HepG2 (cell line): Measurements from ENCODE around the gene ZPR1. TPM values are rescaled to one million over a fixed set of nuclear protein-coding genes. Genes with fewer than 3 reads are reported as not detected.

Experiments
- ARNTL ChIP-seq: sonication (generic); formaldehyde crosslinking; IDR thresholded peaks from 2 replicates; pipeline ENCODE4 v1.4.0; 2020; ENCODE audit warnings: mild to moderate bottlenecking, missing genetic modification reagents
- CAMTA2 ChIP-seq: sonication (generic); formaldehyde crosslinking; IDR thresholded peaks from 2 replicates; pipeline ENCODE4 v1.4.0; 2020; ENCODE audit warnings: mild to moderate bottlenecking, missing genetic modification reagents, borderline replicate concordance
- DPF2 ChIP-seq: sonication (generic); formaldehyde crosslinking; IDR thresholded peaks from 2 replicates; pipeline ENCODE4 v1.4.0; 2020; ENCODE audit warnings: mild to moderate bottlenecking, low read depth, missing genetic modification reagents, borderline replicate concordance
- NCOA2 ChIP-seq: sonication (generic); formaldehyde crosslinking; IDR thresholded peaks from 2 replicates; pipeline ENCODE4 v1.8.0; 2022; ENCODE audit warnings: inconsistent platforms
- NR2F2 ChIP-seq: IDR thresholded peaks from 2 replicates; pipeline ENCODE4 v1.6.1; 2012; ENCODE audit warnings: low read depth, inconsistent platforms, borderline replicate concordance
- RBAK ChIP-seq: sonication (generic); formaldehyde crosslinking; IDR thresholded peaks from 2 replicates; pipeline ENCODE4 v1.5.1; 2020; ENCODE audit warnings: mild to moderate bottlenecking, missing genetic modification reagents
- STAT5B ChIP-seq: sonication (generic); formaldehyde crosslinking; IDR thresholded peaks from 2 replicates; pipeline ENCODE4 v1.4.0; 2020; ENCODE audit warnings: missing genetic modification reagents
- TP53 ChIP-seq: sonication (generic); formaldehyde crosslinking; conservative IDR thresholded peaks from 2 replicates; pipeline ENCODE4 v1.4.0; 2020; ENCODE audit warnings: missing genetic modification reagents
- ZFYVE20 ChIP-seq: sonication (generic); formaldehyde crosslinking; IDR thresholded peaks from 2 replicates; pipeline ENCODE4 v1.8.0; 2023; ENCODE audit warnings: low read depth, mild to moderate bottlenecking, moderate library complexity, missing genetic modification reagents, borderline replicate concordance
- ZKSCAN8 ChIP-seq: IDR thresholded peaks from 2 replicates; pipeline ENCODE4 v1.6.1; 2016; ENCODE audit warnings: borderline replicate concordance, missing genetic modification reagents, missing compliant biosample characterization
- ZNF549 ChIP-seq: sonication (generic); formaldehyde crosslinking; IDR thresholded peaks from 2 replicates; pipeline ENCODE4 v1.5.0; 2020; ENCODE audit warnings: missing genetic modification reagents
- ZNF816 ChIP-seq: sonication (generic); formaldehyde crosslinking; IDR thresholded peaks from 2 replicates; pipeline ENCODE4 v1.8.0; 2022; ENCODE audit warnings: missing genetic modification reagents, mild to moderate bottlenecking, borderline replicate concordance
- polyA plus RNA-seq, 8 experiments: library from polyadenylated mRNA; depleted of rRNA in 3 of 8; stranded (reverse) in 7 of 8; unstranded in 1 of 8; fragments of >200 nt; fragmentation: Illumina TruSeq in 4 of 8; extraction: Trizol in 4 of 8; gene quantifications; 2 replicates each; pipeline versions ENCODE4 v1.2.1 to v1.2.3, GENCODE V29; 2011 to 2016; ENCODE audit warnings: low read depth in 4 of 8, missing spikeins in 1 of 8, mixed read lengths in 1 of 8; ENCODE audit not compliant: insufficient read depth in 1 of 8
- total RNA-seq, 5 experiments: library from RNA; depleted of rRNA; stranded (reverse); fragments of >200 nt; fragmentation: Illumina TruSeq; extraction: Trizol; gene quantifications; 2 replicates each; pipeline ENCODE4 v1.2.3, GENCODE V29; 2016; ENCODE audit warnings: low read depth in 1 of 5
- TF ChIP-seq, protein P1 (sequence below): sonication (generic); formaldehyde crosslinking; IDR thresholded peaks from 2 replicates; pipeline ENCODE4 v1.9.0; 2021; ENCODE audit warnings: missing genetic modification reagents, mild to moderate bottlenecking, borderline replicate concordance
- TF ChIP-seq, protein P2 (sequence below): sonication (generic); formaldehyde crosslinking; IDR thresholded peaks from 2 replicates; pipeline ENCODE4 v1.8.0; 2022; ENCODE audit warnings: mild to moderate bottlenecking, missing genetic modification reagents; ENCODE audit not compliant: insufficient replicate concordance
- TF ChIP-seq, protein P3 (sequence below): sonication (generic); formaldehyde crosslinking; IDR thresholded peaks from 2 replicates; pipeline ENCODE4 v1.5.0; 2020; ENCODE audit warnings: missing genetic modification reagents
- TF ChIP-seq, protein P4 (sequence below): sonication (generic); formaldehyde crosslinking; IDR thresholded peaks from 2 replicates; pipeline ENCODE4 v1.5.0; 2020; ENCODE audit warnings: mild to moderate bottlenecking, missing genetic modification reagents
- TF ChIP-seq, protein P5 (sequence below): sonication (generic); formaldehyde crosslinking; IDR thresholded peaks from 2 replicates; pipeline ENCODE4 v1.4.0; 2020; ENCODE audit warnings: missing genetic modification reagents
- TF ChIP-seq, protein P6 (sequence below): sonication (generic); formaldehyde crosslinking; IDR thresholded peaks from 2 replicates; pipeline ENCODE4 v1.5.1; 2020; ENCODE audit warnings: missing genetic modification reagents, mild to moderate bottlenecking, borderline replicate concordance

The ZPR1 gene
- total and polyA plus RNA-seq, 2 of the 13 experiments (the other 11 are each of a cell fraction or from before 2014, with no cell fraction given): 40.0 to 79.3 TPM

DNA sequence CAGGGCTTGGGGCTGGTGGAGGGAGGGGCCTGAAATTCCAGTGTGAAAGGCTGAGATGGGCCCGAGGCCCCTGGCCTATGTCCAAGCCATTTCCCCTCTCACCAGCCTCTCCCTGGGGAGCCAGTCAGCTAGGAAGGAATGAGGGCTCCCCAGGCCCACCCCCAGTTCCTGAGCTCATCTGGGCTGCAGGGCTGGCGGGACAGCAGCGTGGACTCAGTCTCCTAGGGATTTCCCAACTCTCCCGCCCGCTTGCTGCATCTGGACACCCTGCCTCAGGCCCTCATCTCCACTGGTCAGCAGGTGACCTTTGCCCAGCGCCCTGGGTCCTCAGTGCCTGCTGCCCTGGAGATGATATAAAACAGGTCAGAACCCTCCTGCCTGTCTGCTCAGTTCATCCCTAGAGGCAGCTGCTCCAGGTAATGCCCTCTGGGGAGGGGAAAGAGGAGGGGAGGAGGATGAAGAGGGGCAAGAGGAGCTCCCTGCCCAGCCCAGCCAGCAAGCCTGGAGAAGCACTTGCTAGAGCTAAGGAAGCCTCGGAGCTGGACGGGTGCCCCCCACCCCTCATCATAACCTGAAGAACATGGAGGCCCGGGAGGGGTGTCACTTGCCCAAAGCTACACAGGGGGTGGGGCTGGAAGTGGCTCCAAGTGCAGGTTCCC, 41.8 kb upstream of the ZPR1 start, which contains the start of gene APOC3 (continued):
- TF ChIP-seq CAMTA2 (peak; percentile 90; the same call in 1 of the 2 replicates), NCOA2 (CRISPR knock-in tag) (peak; percentile 64), NR2F2 (no peak), ZKSCAN8 (CRISPR knock-in tag) (no peak; the same call in 1 of the 2 replicates), ZNF816 (CRISPR knock-in tag) (0 out of 2 replicates have a peak, but pooled peaks have one; percentile 20), ZNF549 (CRISPR knock-in tag) (no peak), RBAK (CRISPR knock-in tag) (0 out of 2 replicates have a peak, but pooled peaks have one; percentile 48), TP53 (CRISPR knock-in tag) (0 out of 2 replicates have a peak, but pooled peaks have one; percentile 14), ZFYVE20 (CRISPR knock-in tag) (no peak), ARNTL (CRISPR knock-in tag) (peak; percentile 85), DPF2 (CRISPR knock-in tag) (peak; percentile 59), STAT5B (CRISPR knock-in tag) (no peak)
- TF ChIP-seq, protein P1, sequence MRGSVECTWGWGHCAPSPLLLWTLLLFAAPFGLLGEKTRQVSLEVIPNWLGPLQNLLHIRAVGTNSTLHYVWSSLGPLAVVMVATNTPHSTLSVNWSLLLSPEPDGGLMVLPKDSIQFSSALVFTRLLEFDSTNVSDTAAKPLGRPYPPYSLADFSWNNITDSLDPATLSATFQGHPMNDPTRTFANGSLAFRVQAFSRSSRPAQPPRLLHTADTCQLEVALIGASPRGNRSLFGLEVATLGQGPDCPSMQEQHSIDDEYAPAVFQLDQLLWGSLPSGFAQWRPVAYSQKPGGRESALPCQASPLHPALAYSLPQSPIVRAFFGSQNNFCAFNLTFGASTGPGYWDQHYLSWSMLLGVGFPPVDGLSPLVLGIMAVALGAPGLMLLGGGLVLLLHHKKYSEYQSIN (CRISPR knock-in tag): no peak
- TF ChIP-seq, protein P2, sequence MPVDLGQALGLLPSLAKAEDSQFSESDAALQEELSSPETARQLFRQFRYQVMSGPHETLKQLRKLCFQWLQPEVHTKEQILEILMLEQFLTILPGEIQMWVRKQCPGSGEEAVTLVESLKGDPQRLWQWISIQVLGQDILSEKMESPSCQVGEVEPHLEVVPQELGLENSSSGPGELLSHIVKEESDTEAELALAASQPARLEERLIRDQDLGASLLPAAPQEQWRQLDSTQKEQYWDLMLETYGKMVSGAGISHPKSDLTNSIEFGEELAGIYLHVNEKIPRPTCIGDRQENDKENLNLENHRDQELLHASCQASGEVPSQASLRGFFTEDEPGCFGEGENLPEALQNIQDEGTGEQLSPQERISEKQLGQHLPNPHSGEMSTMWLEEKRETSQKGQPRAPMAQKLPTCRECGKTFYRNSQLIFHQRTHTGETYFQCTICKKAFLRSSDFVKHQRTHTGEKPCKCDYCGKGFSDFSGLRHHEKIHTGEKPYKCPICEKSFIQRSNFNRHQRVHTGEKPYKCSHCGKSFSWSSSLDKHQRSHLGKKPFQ (CRISPR knock-in tag): peak; percentile 88
- TF ChIP-seq, protein P3, sequence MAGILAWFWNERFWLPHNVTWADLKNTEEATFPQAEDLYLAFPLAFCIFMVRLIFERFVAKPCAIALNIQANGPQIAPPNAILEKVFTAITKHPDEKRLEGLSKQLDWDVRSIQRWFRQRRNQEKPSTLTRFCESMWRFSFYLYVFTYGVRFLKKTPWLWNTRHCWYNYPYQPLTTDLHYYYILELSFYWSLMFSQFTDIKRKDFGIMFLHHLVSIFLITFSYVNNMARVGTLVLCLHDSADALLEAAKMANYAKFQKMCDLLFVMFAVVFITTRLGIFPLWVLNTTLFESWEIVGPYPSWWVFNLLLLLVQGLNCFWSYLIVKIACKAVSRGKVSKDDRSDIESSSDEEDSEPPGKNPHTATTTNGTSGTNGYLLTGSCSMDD (CRISPR knock-in tag): no peak
- TF ChIP-seq, protein P4, sequence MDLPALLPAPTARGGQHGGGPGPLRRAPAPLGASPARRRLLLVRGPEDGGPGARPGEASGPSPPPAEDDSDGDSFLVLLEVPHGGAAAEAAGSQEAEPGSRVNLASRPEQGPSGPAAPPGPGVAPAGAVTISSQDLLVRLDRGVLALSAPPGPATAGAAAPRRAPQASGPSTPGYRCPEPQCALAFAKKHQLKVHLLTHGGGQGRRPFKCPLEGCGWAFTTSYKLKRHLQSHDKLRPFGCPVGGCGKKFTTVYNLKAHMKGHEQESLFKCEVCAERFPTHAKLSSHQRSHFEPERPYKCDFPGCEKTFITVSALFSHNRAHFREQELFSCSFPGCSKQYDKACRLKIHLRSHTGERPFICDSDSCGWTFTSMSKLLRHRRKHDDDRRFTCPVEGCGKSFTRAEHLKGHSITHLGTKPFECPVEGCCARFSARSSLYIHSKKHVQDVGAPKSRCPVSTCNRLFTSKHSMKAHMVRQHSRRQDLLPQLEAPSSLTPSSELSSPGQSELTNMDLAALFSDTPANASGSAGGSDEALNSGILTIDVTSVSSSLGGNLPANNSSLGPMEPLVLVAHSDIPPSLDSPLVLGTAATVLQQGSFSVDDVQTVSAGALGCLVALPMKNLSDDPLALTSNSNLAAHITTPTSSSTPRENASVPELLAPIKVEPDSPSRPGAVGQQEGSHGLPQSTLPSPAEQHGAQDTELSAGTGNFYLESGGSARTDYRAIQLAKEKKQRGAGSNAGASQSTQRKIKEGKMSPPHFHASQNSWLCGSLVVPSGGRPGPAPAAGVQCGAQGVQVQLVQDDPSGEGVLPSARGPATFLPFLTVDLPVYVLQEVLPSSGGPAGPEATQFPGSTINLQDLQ (CRISPR knock-in tag): no peak; the same call in 1 of the 2 replicates
- TF ChIP-seq, protein P5, sequence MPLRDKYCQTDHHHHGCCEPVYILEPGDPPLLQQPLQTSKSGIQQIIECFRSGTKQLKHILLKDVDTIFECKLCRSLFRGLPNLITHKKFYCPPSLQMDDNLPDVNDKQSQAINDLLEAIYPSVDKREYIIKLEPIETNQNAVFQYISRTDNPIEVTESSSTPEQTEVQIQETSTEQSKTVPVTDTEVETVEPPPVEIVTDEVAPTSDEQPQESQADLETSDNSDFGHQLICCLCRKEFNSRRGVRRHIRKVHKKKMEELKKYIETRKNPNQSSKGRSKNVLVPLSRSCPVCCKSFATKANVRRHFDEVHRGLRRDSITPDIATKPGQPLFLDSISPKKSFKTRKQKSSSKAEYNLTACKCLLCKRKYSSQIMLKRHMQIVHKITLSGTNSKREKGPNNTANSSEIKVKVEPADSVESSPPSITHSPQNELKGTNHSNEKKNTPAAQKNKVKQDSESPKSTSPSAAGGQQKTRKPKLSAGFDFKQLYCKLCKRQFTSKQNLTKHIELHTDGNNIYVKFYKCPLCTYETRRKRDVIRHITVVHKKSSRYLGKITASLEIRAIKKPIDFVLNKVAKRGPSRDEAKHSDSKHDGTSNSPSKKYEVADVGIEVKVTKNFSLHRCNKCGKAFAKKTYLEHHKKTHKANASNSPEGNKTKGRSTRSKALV (CRISPR knock-in tag): no peak
- TF ChIP-seq, protein P6, sequence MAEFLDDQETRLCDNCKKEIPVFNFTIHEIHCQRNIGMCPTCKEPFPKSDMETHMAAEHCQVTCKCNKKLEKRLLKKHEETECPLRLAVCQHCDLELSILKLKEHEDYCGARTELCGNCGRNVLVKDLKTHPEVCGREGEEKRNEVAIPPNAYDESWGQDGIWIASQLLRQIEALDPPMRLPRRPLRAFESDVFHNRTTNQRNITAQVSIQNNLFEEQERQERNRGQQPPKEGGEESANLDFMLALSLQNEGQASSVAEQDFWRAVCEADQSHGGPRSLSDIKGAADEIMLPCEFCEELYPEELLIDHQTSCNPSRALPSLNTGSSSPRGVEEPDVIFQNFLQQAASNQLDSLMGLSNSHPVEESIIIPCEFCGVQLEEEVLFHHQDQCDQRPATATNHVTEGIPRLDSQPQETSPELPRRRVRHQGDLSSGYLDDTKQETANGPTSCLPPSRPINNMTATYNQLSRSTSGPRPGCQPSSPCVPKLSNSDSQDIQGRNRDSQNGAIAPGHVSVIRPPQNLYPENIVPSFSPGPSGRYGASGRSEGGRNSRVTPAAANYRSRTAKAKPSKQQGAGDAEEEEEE: no peak
